ENCODE results near the gene TM9SF2.

The TM9SF2 gene

GRCh38 chr13:99463646-99464397 is 37.5 kb upstream of the TM9SF2 start:
- no peaks in the 10 kb centered on the region for H3F3A ChIP-seq (ENCODE audit: insufficient read depth)
- TF ChIP-seq EZH2phosphoT487 (conservative IDR thresholded peaks at IDR 0.05; ENCODE audit: low read length) (no peak), CTCF (IDR thresholded peaks at IDR 0.05; ENCODE audit: insufficient read depth, low read length, poor library complexity, severe bottlenecking) (no peak)
- H4K20me1 ChIP-seq (ENCODE audit: low read depth, low read length) = no peaks in the 10 kb centered on the region
- no peaks in the 10 kb centered on the region for H3K79me2 ChIP-seq (ENCODE audit: insufficient read depth, low read length)
- no peaks in the 10 kb centered on the region for H3K36me3 ChIP-seq (ENCODE audit: low read length)
- H3K9me3 ChIP-seq (ENCODE audit: insufficient read depth, low read length) = no peaks in the 10 kb centered on the region
- H3K4me3 ChIP-seq (ENCODE audit: insufficient read depth, low read length, poor library complexity, severe bottlenecking) = no peak overlapping the region
- H3K27ac ChIP-seq (ENCODE audit: low read depth, low read length) = no peak overlapping the region
- H3K9ac ChIP-seq (ENCODE audit: low read length) = no peak overlapping the region
- H2AFZ ChIP-seq (ENCODE audit: low read depth, low read length, severe bottlenecking) = no peak overlapping the region
- no peaks in the 10 kb centered on the region for H3K9me2 ChIP-seq (replicated peaks; ENCODE audit: insufficient read depth, low read length)
- no peak overlapping the region for H3K4me2 ChIP-seq (ENCODE audit: low read depth, low read length, poor library complexity, severe bottlenecking)
- no peaks in the 10 kb centered on the region for H3K27me3 ChIP-seq (ENCODE audit: low read length)

GRCh38 chr13:99464441-99464949 is 36.8 kb upstream of the TM9SF2 start:
- TF ChIP-seq EZH2phosphoT487 (conservative IDR thresholded peaks at IDR 0.05; ENCODE audit: low read length) (no peak), CTCF (IDR thresholded peaks at IDR 0.05; ENCODE audit: insufficient read depth, low read length, poor library complexity, severe bottlenecking) (no peak)
- Histone ChIP-seq H3K4me3 (ENCODE audit: insufficient read depth, low read length, poor library complexity, severe bottlenecking) (no peak overlapping the region), H3K27ac (ENCODE audit: low read depth, low read length) (no peak overlapping the region)

GRCh38 chr13:99465454-99465853 is 35.8 kb upstream of the TM9SF2 start:
- H3K4me3 ChIP-seq (ENCODE audit: insufficient read depth, low read length, poor library complexity, severe bottlenecking) = no peak overlapping the region
- H3K9ac ChIP-seq (ENCODE audit: low read length) = no peak overlapping the region
- H3K9me2 ChIP-seq (replicated peaks; ENCODE audit: insufficient read depth, low read length) = no peaks in the 10 kb centered on the region
- no peaks in the 10 kb centered on the region for H3K27me3 ChIP-seq (ENCODE audit: low read length)
- no peaks in the 10 kb centered on the region for H3K79me2 ChIP-seq (ENCODE audit: insufficient read depth, low read length)
- no peaks in the 10 kb centered on the region for H3K9me3 ChIP-seq (ENCODE audit: insufficient read depth, low read length)
- H2AFZ ChIP-seq (ENCODE audit: low read depth, low read length, severe bottlenecking) = no peak overlapping the region
- H3F3A ChIP-seq (ENCODE audit: insufficient read depth) = no peaks in the 10 kb centered on the region
- H3K27ac ChIP-seq (ENCODE audit: low read depth, low read length) = no peak overlapping the region
- H3K36me3 ChIP-seq (ENCODE audit: low read length) = no peaks in the 10 kb centered on the region
- H3K4me2 ChIP-seq (ENCODE audit: low read depth, low read length, poor library complexity, severe bottlenecking) = no peak overlapping the region
- H4K20me1 ChIP-seq (ENCODE audit: low read depth, low read length) = no peaks in the 10 kb centered on the region
- no peak for TF ChIP-seq CTCF (IDR thresholded peaks at IDR 0.05; ENCODE audit: insufficient read depth, low read length, poor library complexity, severe bottlenecking)
- no peak for TF ChIP-seq EZH2phosphoT487 (conservative IDR thresholded peaks at IDR 0.05; ENCODE audit: low read length)

More at GRCh38 chr13:99464441-99464949, 36.8 kb upstream of the TM9SF2 start:
- no peaks in the 10 kb centered on the region for H4K20me1 ChIP-seq (ENCODE audit: low read depth, low read length)
- H3F3A ChIP-seq (ENCODE audit: insufficient read depth) = no peaks in the 10 kb centered on the region
- no peaks in the 10 kb centered on the region for H3K9me2 ChIP-seq (replicated peaks; ENCODE audit: insufficient read depth, low read length)
- H3K9ac ChIP-seq (ENCODE audit: low read length) = no peak overlapping the region
- H3K4me2 ChIP-seq (ENCODE audit: low read depth, low read length, poor library complexity, severe bottlenecking) = no peak overlapping the region
- no peaks in the 10 kb centered on the region for H3K79me2 ChIP-seq (ENCODE audit: insufficient read depth, low read length)
- no peak overlapping the region for H2AFZ ChIP-seq (ENCODE audit: low read depth, low read length, severe bottlenecking)
- H3K36me3 ChIP-seq (ENCODE audit: low read length) = no peaks in the 10 kb centered on the region
- no peaks in the 10 kb centered on the region for H3K9me3 ChIP-seq (ENCODE audit: insufficient read depth, low read length)
- no peaks in the 10 kb centered on the region for H3K27me3 ChIP-seq (ENCODE audit: low read length)
